GM12878 (cell line): ENCODE data around the gene NDUFV3. TPM values are rescaled to one million over a fixed set of nuclear protein-coding genes. Genes with fewer than 3 reads are reported as not detected.

Experiments used
- ATAC-seq: fragments of 200-7000 bp; cut with Tn5 transposase; 3 replicates; pipeline ENCODE4 v1.9.1; 2020; ENCODE audit warnings: mild to moderate bottlenecking, moderate library complexity
- BruUV-seq: library from RNA; stranded (reverse); fragments of 400-500 nt; replicated peaks from 2 replicates; lab custom pipeline; 2021; lab: Mats Ljungman, UMichigan
- CTCF ChIA-PET: fragments of 300-600 bp; sonication (Branson Sonifier 250); formaldehyde crosslinking; extraction: SDS; loops from one replicate; lab custom pipeline; 2021; ENCODE audit warnings: inconsistent platforms; lab: Yijun Ruan, JAX
- POLR2A ChIA-PET: fragments of 350-600 bp; formaldehyde crosslinking; extraction: SDS; loops from one replicate; lab custom pipeline; 2021; ENCODE audit warnings: inconsistent platforms; lab: Charles Lee
- RAD21 ChIA-PET: fragments of 300-600 bp; sonication (Branson Sonifier 250); formaldehyde crosslinking; loops from one replicate; lab custom pipeline; 2023; ENCODE audit warnings: antibody characterized with exemption; ENCODE audit not compliant: unreplicated experiment; lab: Charles Lee
- SMC1A ChIA-PET: fragments of 300-600 bp; sonication (Branson Sonifier 250); formaldehyde crosslinking; loops from one replicate; lab custom pipeline; 2023; ENCODE audit not compliant: unreplicated experiment, uncharacterized antibody; lab: Charles Lee
- DNase-seq: peaks from one replicate; pipeline ENCODE4 v3.0.0-alpha.2; 2011; ENCODE audit warnings: low read depth, low spot score
- FAIRE-seq: peaks from 3 replicates; lab custom pipeline; 2011; peaks lifted over from hg19 to GRCh38; lab: Jason Lieb, UNC
- H2AFZ ChIP-seq: 2 replicates; pipeline ENCODE4 v1.6.0; 2011; ENCODE audit warnings: low read depth, low read length, control low read depth; ENCODE audit not compliant: control insufficient read depth
- H3K27ac ChIP-seq: 2 replicates; pipeline ENCODE4 v1.5.1; 2011; ENCODE audit warnings: control low read depth; ENCODE audit not compliant: control insufficient read depth, insufficient read depth
- H3K27me3 ChIP-seq, 2 experiments: replicated peaks in 1 of 2; 2 replicates each; pipeline versions ENCODE4 v1.6.0 to v1.6.1; 2011; ENCODE audit warnings: low read length in 1 of 2; ENCODE audit not compliant: control insufficient read depth in 2 of 2, insufficient read depth in 2 of 2
- H3K36me3 ChIP-seq, 2 experiments: 2 replicates each; pipeline ENCODE4 v1.5.1; 2011; ENCODE audit warnings: low read length in 1 of 2; ENCODE audit not compliant: control insufficient read depth in 2 of 2, insufficient read depth in 2 of 2
- H3K4me1 ChIP-seq: 2 replicates; pipeline ENCODE4 v1.6.1; 2011; ENCODE audit warnings: mild to moderate bottlenecking, low read length, moderate library complexity, mixed read lengths; ENCODE audit not compliant: control insufficient read depth, insufficient read depth
- H3K4me2 ChIP-seq: 2 replicates; pipeline ENCODE4 v1.6.0; 2011; ENCODE audit warnings: control low read depth; ENCODE audit not compliant: control insufficient read depth, insufficient read depth
- H3K4me3 ChIP-seq: fragments of 200-600 bp; sonication (generic); 2 replicates; pipeline ENCODE4 v1.5.1; 2016
- H3K79me2 ChIP-seq: 2 replicates; pipeline ENCODE4 v1.6.0; 2011; ENCODE audit warnings: low read length; ENCODE audit not compliant: control insufficient read depth, insufficient read depth
- H3K9ac ChIP-seq: 2 replicates; pipeline ENCODE4 v1.8.0; 2011; ENCODE audit warnings: low read length, control low read depth, mixed read lengths; ENCODE audit not compliant: control insufficient read depth, insufficient read depth
- H3K9me3 ChIP-seq: replicated peaks from 3 replicates; pipeline ENCODE4 v1.5.1; 2011; ENCODE audit warnings: mild to moderate bottlenecking, low read length; ENCODE audit not compliant: control insufficient read depth, insufficient read depth
- H4K20me1 ChIP-seq: 2 replicates; pipeline ENCODE4 v1.6.0; 2011; ENCODE audit not compliant: control insufficient read depth, insufficient read depth
- EGR1 ChIP-seq, 2 experiments: IDR thresholded peaks; 1 replicate in 1 of 2; 2 replicates in 1 of 2; pipeline ENCODE4 v1.6.1; 2011 to 2012; ENCODE audit warnings: low read depth in 2 of 2, low read length in 2 of 2, borderline replicate concordance in 1 of 2, mild to moderate bottlenecking in 1 of 2, moderate library complexity in 1 of 2
- NBN ChIP-seq: fragments of 450-650 bp; IDR thresholded peaks from 2 replicates; pipeline ENCODE4 v1.6.1; 2016
- NFXL1 ChIP-seq: fragments of 450-650 bp; IDR thresholded peaks from 2 replicates; pipeline ENCODE4 v1.6.1; 2017; ENCODE audit warnings: antibody characterized with exemption, mild to moderate bottlenecking, borderline replicate concordance
- NRF1 ChIP-seq: conservative IDR thresholded peaks from 2 replicates; pipeline ENCODE4 v1.6.1; 2011; ENCODE audit warnings: mild to moderate bottlenecking, low read depth, low read length, improper control_type of control experiment
- RAD21 ChIP-seq: IDR thresholded peaks from 2 replicates; pipeline ENCODE4 v1.6.1; 2011; ENCODE audit warnings: mild to moderate bottlenecking, low read depth, low read length, moderate library complexity; ENCODE audit not compliant: insufficient read depth
- RB1 ChIP-seq: fragments of 450-650 bp; formaldehyde crosslinking; IDR thresholded peaks from 2 replicates; pipeline ENCODE4 v1.6.1; 2017; ENCODE audit warnings: mild to moderate bottlenecking, borderline replicate concordance
- SMAD1 ChIP-seq: fragments of 450-650 bp; IDR thresholded peaks from 2 replicates; pipeline ENCODE4 v1.6.1; 2018; ENCODE audit warnings: mild to moderate bottlenecking, low read depth; ENCODE audit not compliant: partially characterized antibody
- STAT3 ChIP-seq: IDR thresholded peaks from 2 replicates; pipeline ENCODE4 v1.6.1; 2011; ENCODE audit warnings: low read depth, low read length, improper control_type of control experiment
- TARDBP ChIP-seq: IDR thresholded peaks from 2 replicates; pipeline ENCODE4 v1.6.1; 2016; ENCODE audit warnings: borderline replicate concordance
- WGBS: methylation state at CpG from one replicate; pipeline ENCODE4 v1.1.6; 2016; ENCODE audit warnings: low lambda C conversion rate; ENCODE audit not compliant: insufficient replicate concordance, insufficient coverage; ENCODE audit errors: missing lambda C conversion rate; 5-methylcytosine and 5-hydroxymethylcytosine counted together
- in situ Hi-C: fragments of 300-500 bp; cut with MboI; formaldehyde crosslinking; loops from 9 replicates; pipeline ENCODE4 v1.14.3; 2018; ENCODE audit warnings: mixed read lengths
- intact Hi-C: fragments of 100-400 bp; cut with micrococcal nuclease; formaldehyde crosslinking; loops from one replicate; pipeline ENCODE4 v1.14.2; 2022; ENCODE audit not compliant: unreplicated experiment
- polyA plus RNA-seq, 11 experiments: library from polyadenylated mRNA; depleted of rRNA in 4 of 11; unstranded in 6 of 11; stranded (reverse) in 5 of 11; fragments of >200 nt; fragmentation: Nextera tagmentation in 4 of 11; fragmentation: Illumina TruSeq in 1 of 11; extraction: Ambion mirVana in 4 of 11; extraction: Trizol in 1 of 11; gene quantifications; 1 replicate in 1 of 11; 2 replicates in 10 of 11; pipeline versions ENCODE4 v1.2.1 to v1.2.3, GENCODE V29; 2011 to 2016; ENCODE audit warnings: inconsistent platforms in 2 of 11, missing spikeins in 2 of 11, low read depth in 1 of 11
- total RNA-seq, 4 experiments: library from RNA; depleted of rRNA in 3 of 4; stranded (reverse); fragments of >200 nt in 3 of 4; fragmentation: Illumina TruSeq in 1 of 4; extraction: Trizol in 1 of 4; gene quantifications; 2 replicates each; pipeline versions ENCODE4 v1.2.1 to v1.2.3, GENCODE V29; 2013 to 2021
- TF ChIP-seq, protein P1 (sequence below): fragments of 450-650 bp; formaldehyde crosslinking; IDR thresholded peaks from 2 replicates; pipeline ENCODE4 v1.4.0; 2020; ENCODE audit warnings: mild to moderate bottlenecking, moderate library complexity
- TF ChIP-seq, protein P2 (sequence below): IDR thresholded peaks from 2 replicates; pipeline ENCODE4 v1.6.1; 2012; ENCODE audit warnings: low read depth, low read length, improper control_type of control experiment
- TF ChIP-seq, protein P3 (sequence below): fragments of 150-350 bp; IDR thresholded peaks from 2 replicates; pipeline ENCODE4 v1.6.1; 2016; ENCODE audit warnings: low read depth, low read length

NDUFV3 gene
- total and polyA plus RNA-seq, 10 of the 15 experiments (the other 5 are each of a cell fraction or from before 2014, with no cell fraction given) = 7.0 to 44.7 (median 29.9) TPM

DNA sequence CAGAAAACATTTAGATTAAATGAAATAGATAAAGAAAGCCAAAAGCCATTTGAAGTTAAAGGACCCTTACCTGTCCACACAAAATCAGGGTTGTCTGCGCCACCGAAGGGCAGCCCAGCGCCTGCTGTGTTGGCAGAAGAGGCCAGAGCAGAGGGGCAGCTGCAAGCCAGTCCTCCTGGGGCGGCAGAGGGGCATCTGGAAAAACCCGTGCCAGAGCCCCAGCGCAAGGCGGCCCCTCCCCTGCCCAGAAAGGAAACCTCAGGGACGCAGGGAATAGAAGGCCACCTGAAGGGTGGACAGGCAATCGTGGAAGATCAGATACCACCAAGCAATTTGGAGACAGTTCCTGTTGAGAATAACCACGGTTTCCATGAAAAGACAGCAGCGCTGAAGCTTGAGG, 10.7 kb downstream of the NDUFV3 start:
- no TSS peak for BruUV-seq
- in situ Hi-C loops (no loop called here), intact Hi-C loops (no loop called here)
- POLR2A ChIA-PET = no interaction called here
- SMC1A ChIA-PET = no interaction called here
- peaks cover 11 to 25% of the 10 kb centered on the region in 2 experiments; a peak in 3 of 4 replicates for H3K36me3 ChIP-seq
- no peak overlapping the region for H3K9ac ChIP-seq
- 98% methylated on average over 11 of the region's 11 CpGs for WGBS
- RAD21 ChIA-PET = no interaction called here
- no peaks in the 10 kb centered on the region for H3K9me3 ChIP-seq
- no peak for DNase-seq
- CTCF ChIA-PET = no interaction called here
- H2AFZ ChIP-seq = no peak overlapping the region
- no peaks in the 10 kb centered on the region; the same call in 1 of the 2 replicates for H3K79me2 ChIP-seq
- H4K20me1 ChIP-seq = no peaks in the 10 kb centered on the region
- H3K27me3 ChIP-seq = no peaks in the 10 kb centered on the region
- no peaks in the 10 kb centered on the region for H3K4me1 ChIP-seq
- H3K4me3 ChIP-seq = no peak overlapping the region
- H3K27ac ChIP-seq = no peak overlapping the region
- ATAC-seq = no peak
- FAIRE-seq = no peak
- TF ChIP-seq NRF1 (no peak), NFXL1 (no peak), TARDBP (no peak), NBN (no peak), SMAD1 (no peak), RB1 (no peak), STAT3 (no peak), RAD21 (no peak), EGR1 (IDR thresholded peaks at IDR 0.05; ENCODE audit: borderline replicate concordance in 1 of 2, low read depth in 2 of 2, low read length in 2 of 2) (no peak)
- TF ChIP-seq, protein P1, sequence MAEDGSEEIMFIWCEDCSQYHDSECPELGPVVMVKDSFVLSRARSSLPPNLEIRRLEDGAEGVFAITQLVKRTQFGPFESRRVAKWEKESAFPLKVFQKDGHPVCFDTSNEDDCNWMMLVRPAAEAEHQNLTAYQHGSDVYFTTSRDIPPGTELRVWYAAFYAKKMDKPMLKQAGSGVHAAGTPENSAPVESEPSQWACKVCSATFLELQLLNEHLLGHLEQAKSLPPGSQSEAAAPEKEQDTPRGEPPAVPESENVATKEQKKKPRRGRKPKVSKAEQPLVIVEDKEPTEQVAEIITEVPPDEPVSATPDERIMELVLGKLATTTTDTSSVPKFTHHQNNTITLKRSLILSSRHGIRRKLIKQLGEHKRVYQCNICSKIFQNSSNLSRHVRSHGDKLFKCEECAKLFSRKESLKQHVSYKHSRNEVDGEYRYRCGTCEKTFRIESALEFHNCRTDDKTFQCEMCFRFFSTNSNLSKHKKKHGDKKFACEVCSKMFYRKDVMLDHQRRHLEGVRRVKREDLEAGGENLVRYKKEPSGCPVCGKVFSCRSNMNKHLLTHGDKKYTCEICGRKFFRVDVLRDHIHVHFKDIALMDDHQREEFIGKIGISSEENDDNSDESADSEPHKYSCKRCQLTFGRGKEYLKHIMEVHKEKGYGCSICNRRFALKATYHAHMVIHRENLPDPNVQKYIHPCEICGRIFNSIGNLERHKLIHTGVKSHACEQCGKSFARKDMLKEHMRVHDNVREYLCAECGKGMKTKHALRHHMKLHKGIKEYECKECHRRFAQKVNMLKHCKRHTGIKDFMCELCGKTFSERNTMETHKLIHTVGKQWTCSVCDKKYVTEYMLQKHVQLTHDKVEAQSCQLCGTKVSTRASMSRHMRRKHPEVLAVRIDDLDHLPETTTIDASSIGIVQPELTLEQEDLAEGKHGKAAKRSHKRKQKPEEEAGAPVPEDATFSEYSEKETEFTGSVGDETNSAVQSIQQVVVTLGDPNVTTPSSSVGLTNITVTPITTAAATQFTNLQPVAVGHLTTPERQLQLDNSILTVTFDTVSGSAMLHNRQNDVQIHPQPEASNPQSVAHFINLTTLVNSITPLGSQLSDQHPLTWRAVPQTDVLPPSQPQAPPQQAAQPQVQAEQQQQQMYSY (CRISPR knock-in tag) = no peak
- TF ChIP-seq, protein P2, sequence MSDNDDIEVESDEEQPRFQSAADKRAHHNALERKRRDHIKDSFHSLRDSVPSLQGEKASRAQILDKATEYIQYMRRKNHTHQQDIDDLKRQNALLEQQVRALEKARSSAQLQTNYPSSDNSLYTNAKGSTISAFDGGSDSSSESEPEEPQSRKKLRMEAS = no peak
- TF ChIP-seq, protein P3, sequence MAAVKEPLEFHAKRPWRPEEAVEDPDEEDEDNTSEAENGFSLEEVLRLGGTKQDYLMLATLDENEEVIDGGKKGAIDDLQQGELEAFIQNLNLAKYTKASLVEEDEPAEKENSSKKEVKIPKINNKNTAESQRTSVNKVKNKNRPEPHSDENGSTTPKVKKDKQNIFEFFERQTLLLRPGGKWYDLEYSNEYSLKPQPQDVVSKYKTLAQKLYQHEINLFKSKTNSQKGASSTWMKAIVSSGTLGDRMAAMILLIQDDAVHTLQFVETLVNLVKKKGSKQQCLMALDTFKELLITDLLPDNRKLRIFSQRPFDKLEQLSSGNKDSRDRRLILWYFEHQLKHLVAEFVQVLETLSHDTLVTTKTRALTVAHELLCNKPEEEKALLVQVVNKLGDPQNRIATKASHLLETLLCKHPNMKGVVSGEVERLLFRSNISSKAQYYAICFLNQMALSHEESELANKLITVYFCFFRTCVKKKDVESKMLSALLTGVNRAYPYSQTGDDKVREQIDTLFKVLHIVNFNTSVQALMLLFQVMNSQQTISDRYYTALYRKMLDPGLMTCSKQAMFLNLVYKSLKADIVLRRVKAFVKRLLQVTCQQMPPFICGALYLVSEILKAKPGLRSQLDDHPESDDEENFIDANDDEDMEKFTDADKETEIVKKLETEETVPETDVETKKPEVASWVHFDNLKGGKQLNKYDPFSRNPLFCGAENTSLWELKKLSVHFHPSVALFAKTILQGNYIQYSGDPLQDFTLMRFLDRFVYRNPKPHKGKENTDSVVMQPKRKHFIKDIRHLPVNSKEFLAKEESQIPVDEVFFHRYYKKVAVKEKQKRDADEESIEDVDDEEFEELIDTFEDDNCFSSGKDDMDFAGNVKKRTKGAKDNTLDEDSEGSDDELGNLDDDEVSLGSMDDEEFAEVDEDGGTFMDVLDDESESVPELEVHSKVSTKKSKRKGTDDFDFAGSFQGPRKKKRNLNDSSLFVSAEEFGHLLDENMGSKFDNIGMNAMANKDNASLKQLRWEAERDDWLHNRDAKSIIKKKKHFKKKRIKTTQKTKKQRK = no peak
- H3K4me2 ChIP-seq = no peak overlapping the region
